ENCODE results near the gene TIGIT. TPM values are rescaled to one million over a fixed set of nuclear protein-coding genes. Genes with fewer than 3 reads are reported as not detected.

TIGIT gene
- total RNA-seq, 1 donor from 2014 or later, result not detected

- DNase-seq (ENCODE audit: low read depth, low spot score), result no peak
- Mint-ChIP-seq H3K4me3 (no peak overlapping the region), H3K4me1 (peaks cover 4% of the 10 kb centered on the region), H3K9me3 (no peaks in the 10 kb centered on the region), H3K27me3 (ENCODE audit: low read depth) (no peaks in the 10 kb centered on the region), H3K27ac (ENCODE audit: unreplicated experiment) (no peak overlapping the region), H3K36me3 (ENCODE audit: low read depth) (no peaks in the 10 kb centered on the region)
- TF ChIP-seq CTCF (conservative IDR thresholded peaks at IDR 0.05), result no peak
Observed at GRCh38 chr3:114320246-114320645, 26.4 kb downstream of the TIGIT start.

GRCh38 chr3:114323546-114324254 is 29.9 kb downstream of the TIGIT start:
- DNase-seq (ENCODE audit: low read depth, low spot score), result no peak
- Mint-ChIP-seq H3K27ac (ENCODE audit: unreplicated experiment) (no peak overlapping the region), H3K27me3 (ENCODE audit: low read depth) (no peaks in the 10 kb centered on the region), H3K9me3 (no peaks in the 10 kb centered on the region), H3K36me3 (ENCODE audit: low read depth) (no peaks in the 10 kb centered on the region), H3K4me1 (peaks cover 4% of the 10 kb centered on the region), H3K4me3 (no peak overlapping the region)
- TF ChIP-seq CTCF (conservative IDR thresholded peaks at IDR 0.05), result no peak

GRCh38 chr3:114327665-114328064 is 33.8 kb downstream of the TIGIT start:
- Mint-ChIP-seq H3K27me3 (ENCODE audit: low read depth) (no peaks in the 10 kb centered on the region), H3K36me3 (ENCODE audit: low read depth) (peaks cover 20% of the 10 kb centered on the region), H3K27ac (ENCODE audit: unreplicated experiment) (no peak overlapping the region), H3K4me1 (no peaks in the 10 kb centered on the region), H3K9me3 (peaks cover 10% of the 10 kb centered on the region), H3K4me3 (no peak overlapping the region)
- TF ChIP-seq CTCF (conservative IDR thresholded peaks at IDR 0.05), result no peak
- DNase-seq (ENCODE audit: low read depth, low spot score), result no peak

- no peaks in the 10 kb centered on the region for H3K27me3 Mint-ChIP-seq (ENCODE audit: low read depth)
- DNase-seq (ENCODE audit: low read depth, low spot score), result no peak
- H3K4me3 Mint-ChIP-seq, result no peak overlapping the region
- peaks cover 10% of the 10 kb centered on the region for H3K9me3 Mint-ChIP-seq
- H3K4me1 Mint-ChIP-seq, result peaks cover under 1% of the 10 kb centered on the region
- peaks cover 20% of the 10 kb centered on the region for H3K36me3 Mint-ChIP-seq (ENCODE audit: low read depth)
- H3K27ac Mint-ChIP-seq (ENCODE audit: unreplicated experiment), result no peak overlapping the region
- no peak for TF ChIP-seq CTCF (conservative IDR thresholded peaks at IDR 0.05)
Observed at GRCh38 chr3:114328345-114328744, 34.5 kb downstream of the TIGIT start.

GRCh38 chr3:114329823-114330222 is 36.0 kb downstream of the TIGIT start:
- no peak for DNase-seq (ENCODE audit: low read depth, low spot score)
- Mint-ChIP-seq H3K4me1 (peaks cover 9% of the 10 kb centered on the region), H3K9me3 (peaks cover 10% of the 10 kb centered on the region), H3K4me3 (no peak overlapping the region), H3K27ac (ENCODE audit: unreplicated experiment) (no peak overlapping the region), H3K36me3 (ENCODE audit: low read depth) (peaks cover 23% of the 10 kb centered on the region), H3K27me3 (ENCODE audit: low read depth) (no peaks in the 10 kb centered on the region)
- no peak for TF ChIP-seq CTCF (conservative IDR thresholded peaks at IDR 0.05)
